Kasumi-1 (cell line): Measurements from ENCODE around the gene LRRC4C.

Source experiments
- DNase-seq, 2 experiments: peaks; one replicate each; lab custom pipeline; 2025; lab: John Stamatoyannopoulos, UW

Gene LRRC4C

GRCh38 chr11:40289370-40289769, 1170.1 kb downstream of the LRRC4C start:
- no peak for DNase-seq

GRCh38 chr11:40287916-40288803, 1171.3 kb downstream of the LRRC4C start:
- DNase-seq, result no peak

- no peak for DNase-seq
Measured at GRCh38 chr11:40286137-40286536, 1173.3 kb downstream of the LRRC4C start.

- no peak for DNase-seq
Measured at GRCh38 chr11:40285558-40285957, 1173.9 kb downstream of the LRRC4C start.

- no peak for DNase-seq
Measured at GRCh38 chr11:40281052-40281580, 1178.3 kb downstream of the LRRC4C start.

- no peak for DNase-seq
Measured at GRCh38 chr11:40280159-40281051, 1179.0 kb downstream of the LRRC4C start.

- no peak for DNase-seq
Measured at GRCh38 chr11:40276960-40277359, 1182.5 kb downstream of the LRRC4C start.

- no peak for DNase-seq
Measured at GRCh38 chr11:40274017-40274416, 1185.4 kb downstream of the LRRC4C start.

- no peak for DNase-seq
Measured at GRCh38 chr11:40273192-40273732, 1186.2 kb downstream of the LRRC4C start.

GRCh38 chr11:40271361-40271760, 1188.1 kb downstream of the LRRC4C start:
- DNase-seq, result no peak

- DNase-seq, result no peak
Measured at GRCh38 chr11:40269865-40270264, 1189.6 kb downstream of the LRRC4C start.

- no peak for DNase-seq
Measured at GRCh38 chr11:40268551-40268950, 1190.9 kb downstream of the LRRC4C start.

- no peak for DNase-seq
Measured at GRCh38 chr11:40255457-40255856, 1204.0 kb downstream of the LRRC4C start.

GRCh38 chr11:40253166-40253565, 1206.3 kb downstream of the LRRC4C start:
- no peak for DNase-seq

- DNase-seq, result no peak
Measured at GRCh38 chr11:40252236-40252635, 1207.2 kb downstream of the LRRC4C start.

- DNase-seq, result no peak
Measured at GRCh38 chr11:40246983-40247382, 1212.5 kb downstream of the LRRC4C start.

GRCh38 chr11:40241524-40242051, 1217.9 kb downstream of the LRRC4C start:
- DNase-seq, result no peak

- no peak for DNase-seq
Measured at GRCh38 chr11:40240284-40240683, 1219.2 kb downstream of the LRRC4C start.

- DNase-seq, result no peak
Measured at GRCh38 chr11:40236526-40236925, 1222.9 kb downstream of the LRRC4C start.

GRCh38 chr11:40235841-40236240, 1223.6 kb downstream of the LRRC4C start:
- no peak for DNase-seq

- no peak for DNase-seq
Measured at GRCh38 chr11:40230821-40231220, 1228.6 kb downstream of the LRRC4C start.

GRCh38 chr11:40228662-40229061, 1230.8 kb downstream of the LRRC4C start:
- no peak for DNase-seq
